ENCODE results near the gene KDM6A.
A peak's percentile ranks its signal among the peaks of the same experiment; 100 is the strongest.
"Not testable (repeated sequence)": the region's sequence is repeated elsewhere in the genome, so short reads cannot be mapped to it uniquely, and the experiment has no call there.

The KDM6A gene

GRCh38 chrX:44967221-44967620, 94.2 kb downstream of the KDM6A start:
- no peak for DNase-seq

GRCh38 chrX:44970709-44971108, 97.7 kb downstream of the KDM6A start:
- no peak for DNase-seq

GRCh38 chrX:44971674-44972073, 98.7 kb downstream of the KDM6A start:
- no peak for DNase-seq

- no peak for DNase-seq
Observed at GRCh38 chrX:44972132-44972531, 99.1 kb downstream of the KDM6A start.

GRCh38 chrX:44973420-44973932, 100.5 kb downstream of the KDM6A start:
- no peak for DNase-seq

- DNase-seq: no peak
Observed at GRCh38 chrX:44974451-44974850, 101.5 kb downstream of the KDM6A start.

GRCh38 chrX:44975666-44976263, 102.8 kb downstream of the KDM6A start:
- no peak for DNase-seq

- DNase-seq: no peak
Observed at GRCh38 chrX:44978976-44979375, 106.0 kb downstream of the KDM6A start.

- DNase-seq: no peak
Observed at GRCh38 chrX:44980403-44980802, 107.4 kb downstream of the KDM6A start.

- DNase-seq: no peak
Observed at GRCh38 chrX:44980883-44981282, 107.9 kb downstream of the KDM6A start.

- DNase-seq: peak; percentile 22
Observed at GRCh38 chrX:44989995-44990770, 117.2 kb downstream of the KDM6A start.

- DNase-seq: no peak
Observed at GRCh38 chrX:44992775-44993174, 119.8 kb downstream of the KDM6A start.

GRCh38 chrX:44996277-44996676, 123.3 kb downstream of the KDM6A start:
- no peak for DNase-seq

GRCh38 chrX:44997282-44997812, 124.4 kb downstream of the KDM6A start:
- no peak for DNase-seq

GRCh38 chrX:44997888-44998287, 124.9 kb downstream of the KDM6A start:
- DNase-seq: no peak

- DNase-seq: not testable (repeated sequence)
Observed at GRCh38 chrX:44999237-44999636, 126.2 kb downstream of the KDM6A start.

- DNase-seq: not testable (repeated sequence)
Observed at GRCh38 chrX:44999872-45000271, 126.9 kb downstream of the KDM6A start.

- DNase-seq: peak; percentile 46
Observed at GRCh38 chrX:45001048-45001447, 128.1 kb downstream of the KDM6A start.

- DNase-seq: no peak
Observed at GRCh38 chrX:45003085-45003484, 130.1 kb downstream of the KDM6A start.

- no peak for DNase-seq
Observed at GRCh38 chrX:45006002-45006800, 133.2 kb downstream of the KDM6A start.

GRCh38 chrX:45007598-45007997, 134.6 kb downstream of the KDM6A start:
- no peak for DNase-seq

- no peak for DNase-seq
Observed at GRCh38 chrX:45009371-45010000, 136.5 kb downstream of the KDM6A start.

GRCh38 chrX:45011131-45011530, 138.1 kb downstream of the KDM6A start:
- DNase-seq: no peak

Measured in GF-D8 (cell line).